ENCODE data around the gene PLCL2. TPM values are rescaled to one million over a fixed set of nuclear protein-coding genes. Genes with fewer than 3 reads are reported as not detected.

PLCL2 gene
- total and polyA plus RNA-seq, 2 donors (not counting 3 experiments of a cell fraction or from before 2014, with no cell fraction given): 2.3 to 10.7 TPM

DNA sequence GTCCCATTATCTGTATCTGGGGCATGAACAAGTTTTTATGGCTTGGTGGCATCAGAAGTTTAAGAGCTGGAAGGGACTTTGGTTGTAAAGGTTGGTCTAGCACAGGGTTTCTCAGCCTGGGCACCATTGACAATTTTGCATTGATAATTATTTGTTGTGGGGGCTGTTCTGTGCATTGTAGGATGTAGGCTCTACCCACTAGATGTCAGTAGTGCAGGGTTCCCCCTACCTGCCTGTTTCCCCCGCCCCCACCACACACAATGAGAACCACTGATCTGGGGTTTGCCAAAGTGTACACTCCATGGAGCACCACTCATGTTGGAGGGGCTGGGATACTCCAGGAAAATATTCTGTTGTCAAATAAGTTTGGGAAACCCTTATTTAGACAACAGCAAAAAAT lies 42.7 kb downstream of the PLCL2 start:
- ChIA-PET POLR2A (no interaction called here), CTCF (interaction anchor here (1.1 to 1.2 kb wide), 3 partner anchors 18 to 120 kb away, joined by 3 to 4 read pairs (median 3); no protein-coding TSS in a partner anchor)
- dilution Hi-C loops (cut with MboI; ENCODE audit: extremely low pct_ligation_motif_present, low sequenced_read_pairs): no loop called here
- H3K4me1 ChIP-seq (ENCODE audit: control insufficient read depth, extremely low read depth, insufficient read depth, low read length): no peaks in the 10 kb centered on the region
- no peaks in the 10 kb centered on the region for H3K27me3 ChIP-seq (ENCODE audit: control insufficient read depth in 2 of 2, insufficient read depth in 2 of 2, low read length in 2 of 2)
- H3K9me3 ChIP-seq (replicated peaks; ENCODE audit: control insufficient read depth, insufficient read depth, low read length): no peaks in the 10 kb centered on the region
- H4K20me1 ChIP-seq (replicated peaks; ENCODE audit: control insufficient read depth, extremely low read depth, insufficient read depth, low read length): peaks cover 5% of the 10 kb centered on the region
- no peak for TF ChIP-seq GATA2 (IDR thresholded peaks at IDR 0.05; ENCODE audit: insufficient read depth, insufficient read length, low read depth, low read length)
- no peak for TF ChIP-seq POLR2AphosphoS5 (IDR thresholded peaks at IDR 0.05; ENCODE audit: insufficient read depth, low read depth, low read length)
- TF ChIP-seq MAX (IDR thresholded peaks at IDR 0.05; ENCODE audit: insufficient read depth, insufficient read length): no peak
- no peak for TF ChIP-seq MYC (IDR thresholded peaks at IDR 0.05; ENCODE audit: low read depth, low read length)
- TF ChIP-seq, protein P1, sequence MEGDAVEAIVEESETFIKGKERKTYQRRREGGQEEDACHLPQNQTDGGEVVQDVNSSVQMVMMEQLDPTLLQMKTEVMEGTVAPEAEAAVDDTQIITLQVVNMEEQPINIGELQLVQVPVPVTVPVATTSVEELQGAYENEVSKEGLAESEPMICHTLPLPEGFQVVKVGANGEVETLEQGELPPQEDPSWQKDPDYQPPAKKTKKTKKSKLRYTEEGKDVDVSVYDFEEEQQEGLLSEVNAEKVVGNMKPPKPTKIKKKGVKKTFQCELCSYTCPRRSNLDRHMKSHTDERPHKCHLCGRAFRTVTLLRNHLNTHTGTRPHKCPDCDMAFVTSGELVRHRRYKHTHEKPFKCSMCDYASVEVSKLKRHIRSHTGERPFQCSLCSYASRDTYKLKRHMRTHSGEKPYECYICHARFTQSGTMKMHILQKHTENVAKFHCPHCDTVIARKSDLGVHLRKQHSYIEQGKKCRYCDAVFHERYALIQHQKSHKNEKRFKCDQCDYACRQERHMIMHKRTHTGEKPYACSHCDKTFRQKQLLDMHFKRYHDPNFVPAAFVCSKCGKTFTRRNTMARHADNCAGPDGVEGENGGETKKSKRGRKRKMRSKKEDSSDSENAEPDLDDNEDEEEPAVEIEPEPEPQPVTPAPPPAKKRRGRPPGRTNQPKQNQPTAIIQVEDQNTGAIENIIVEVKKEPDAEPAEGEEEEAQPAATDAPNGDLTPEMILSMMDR (IDR thresholded peaks at IDR 0.05; ENCODE audit: extremely low read depth in 1 of 2, insufficient read depth in 1 of 2, low read depth in 1 of 2, low read length in 2 of 2): no peak
- no peak for TF ChIP-seq EZH2 (IDR thresholded peaks at IDR 0.05; ENCODE audit: borderline replicate concordance, low read depth, low read length, severe bottlenecking)
- TF ChIP-seq JUN (IDR thresholded peaks at IDR 0.05; ENCODE audit: borderline replicate concordance, insufficient read depth, insufficient read length, low read depth): no peak
- TF ChIP-seq FOS (IDR thresholded peaks at IDR 0.05; ENCODE audit: borderline replicate concordance, insufficient read depth, low read length): no peak
- no peak for TF ChIP-seq POLR2A (IDR thresholded peaks at IDR 0.05; ENCODE audit: low read depth, low read length)
- H3K4me2 ChIP-seq (ENCODE audit: insufficient read depth, low read length): no peak overlapping the region
- no peak overlapping the region for H3K4me3 ChIP-seq (replicated peaks in 1 of 3; ENCODE audit: insufficient read depth in 1 of 3, low read depth in 1 of 3, low read length in 3 of 3)
- DNase-seq (ENCODE audit: low read depth, low spot score): no peak
- no peaks in the 10 kb centered on the region for H3K9me1 ChIP-seq (replicated peaks; ENCODE audit: control insufficient read depth, extremely low read depth, insufficient read depth, low read length)
- FAIRE-seq: no peak
- BruUV-seq (replicated peaks): no TSS peak
- no peak overlapping the region for H3K27ac ChIP-seq (ENCODE audit: insufficient read depth, low read depth, low read length)
- no peak overlapping the region for H3K9ac ChIP-seq (replicated peaks; ENCODE audit: extremely low read depth, insufficient read depth, low read length)
- peaks cover 2% of the 10 kb centered on the region for H3K79me2 ChIP-seq (ENCODE audit: control insufficient read depth, insufficient read depth, low read length)
- no peaks in the 10 kb centered on the region for H3K36me3 ChIP-seq (ENCODE audit: control insufficient read depth in 2 of 2, extremely low read depth in 1 of 2, insufficient read depth in 2 of 2, low read length in 2 of 2)
- intact Hi-C loops (cut with micrococcal nuclease): no loop called here
- no peak overlapping the region for H2AFZ ChIP-seq (ENCODE audit: low read depth, low read length)
